Adrenal gland (tissue), 12 donors: ENCODE measurements around the gene SLC5A11. TPM values are rescaled to one million over a fixed set of nuclear protein-coding genes. Genes with fewer than 3 reads are reported as not detected.

Experiments used
- DNase-seq, 7 donors: peaks; one replicate each; pipeline ENCODE4 v3.0.0-alpha.2; 2019 to 2020
- H3K27ac ChIP-seq, 5 donors: fragments of 200-600 bp; sonication (generic) in 4 of 5; 1 replicate in 3 of 5; 2 replicates in 2 of 5; pipeline versions ENCODE4 v1.5.1 to v1.8.0; 2016 to 2020; ENCODE audit warnings: mild to moderate bottlenecking in 1 of 5
- H3K27me3 ChIP-seq: fragments of 200-600 bp; 2 replicates; pipeline ENCODE4 v1.8.0; 2021
- H3K36me3 ChIP-seq, 2 donors: fragments of 200-600 bp; replicated peaks in 1 of 2; 1 replicate in 1 of 2; 2 replicates in 1 of 2; pipeline versions ENCODE4 v1.5.1 to v1.8.0; 2018 to 2022
- H3K4me1 ChIP-seq, 2 donors: fragments of 200-600 bp; replicated peaks in 1 of 2; 1 replicate in 1 of 2; 2 replicates in 1 of 2; pipeline versions ENCODE4 v1.5.1 to v1.8.0; 2018 to 2021
- H3K4me3 ChIP-seq, 4 donors: fragments of 200-600 bp; sonication (generic) in 3 of 4; one replicate each; pipeline ENCODE4 v1.5.1; 2016 to 2018
- H3K9me3 ChIP-seq, 3 donors: fragments of 200-600 bp; sonication (generic) in 1 of 3; replicated peaks in 1 of 3; 1 replicate in 2 of 3; 2 replicates in 1 of 3; pipeline versions ENCODE4 v1.5.1 to v1.8.0; 2016 to 2021
- CTCF ChIP-seq, 6 experiments: fragments of 450-650 bp in 4 of 6; fragments of 200-600 bp in 2 of 6; sonication (generic) in 1 of 6; IDR thresholded peaks; 1 replicate in 5 of 6; 2 replicates in 1 of 6; pipeline versions ENCODE4 v1.5.1 to v1.8.0; 2016 to 2021; ENCODE audit warnings: antibody characterized with exemption in 6 of 6, mild to moderate bottlenecking in 2 of 6, moderate library complexity in 1 of 6
- POLR2A ChIP-seq, 2 donors: fragments of 450-650 bp; IDR thresholded peaks; one replicate each; pipeline ENCODE4 v1.6.1; 2017; ENCODE audit warnings: antibody characterized with exemption in 2 of 2, mild to moderate bottlenecking in 2 of 2, moderate library complexity in 1 of 2
- WGBS, 4 donors: extraction: QIAGEN DNeasy Blood & Tissue Kit in 2 of 4; methylation state at CpG; one replicate each; pipeline versions ENCODE4 v1.1.5 to v1.1.7; 2013 to 2017; 5-methylcytosine and 5-hydroxymethylcytosine counted together
- intact Hi-C, 2 donors: fragments of 100-400 bp; cut with DNase I; formaldehyde crosslinking; loops; one replicate each; pipeline versions ENCODE4 v1.14.1 to v1.15.0; 2022 to 2023
- polyA plus RNA-seq, 3 donors: library from polyadenylated mRNA; stranded (reverse); fragments of 200-250 nt in 2 of 3; fragments of 350-450 nt in 1 of 3; fragmentation: Illumina TruSeq in 1 of 3; extraction: RNeasy Lipid Tissue Mini Kit (QIAGEN cat#74804) in 1 of 3; gene quantifications; one replicate each; pipeline ENCODE4 v1.2.3, GENCODE V29; 2013 to 2014
- total RNA-seq, 9 donors: library from RNA; depleted of rRNA in 4 of 9; stranded (reverse); fragments of >200 nt in 4 of 9; fragments of 120-200 nt in 1 of 9; fragmentation: NEBNext Ultra II Directional in 1 of 9; extraction: Animal tissue kit (Norgen Biotek cat#: 25700) in 1 of 9; gene quantifications; one replicate each; pipeline versions ENCODE4 v1.1.0 to v1.2.4, GENCODE V29; 2013 to 2023
- donor health status: healthy with polysubstance abuse.
- donor health status: Bipolar disorder and iron deficiency.
- donor health status: DM: yes; HTN: yes; CAD: no.
- donor health status: DM: no; HTN: no; CAD: no.
- donor health status: DM: no; HTN: no; CAD: no.
- donor health status: DM: yes; HTN: yes; CAD: no.

Gene SLC5A11
- total and polyA plus RNA-seq, 12 donors: 0.17 to 0.57 (median 0.43) TPM; not detected in 8

- intact Hi-C loops: no loop called here
- peak in 1 of 7 donors; percentile 41 for DNase-seq
- Histone ChIP-seq H3K27me3 (no peaks in the 10 kb centered on the region), H3K27ac (no peak overlapping the region), H3K4me1 (peaks cover 4 to 5% of the 10 kb centered on the region in 2 donors), H3K4me3 (no peak overlapping the region), H3K36me3 (no peaks in the 10 kb centered on the region), H3K9me3 (no peaks in the 10 kb centered on the region)
- TF ChIP-seq POLR2A (IDR thresholded peaks at IDR 0.05) (no peak), CTCF (IDR thresholded peaks at IDR 0.05) (no peak)
- 64 to 76% (median 68%) methylated on average over 8 of the region's 8 CpGs for WGBS, 4 donors
Measured at GRCh38 chr16:24851700-24852099, 5.9 kb downstream of the SLC5A11 start.

- TF ChIP-seq CTCF (IDR thresholded peaks at IDR 0.05) (no peak), POLR2A (IDR thresholded peaks at IDR 0.05) (no peak)
- 68 to 73% (median 72%) methylated on average over 8 of the region's 8 CpGs for WGBS, 4 donors
- Histone ChIP-seq H3K9me3 (no peaks in the 10 kb centered on the region), H3K4me3 (no peak overlapping the region), H3K36me3 (no peaks in the 10 kb centered on the region), H3K4me1 (peaks cover 4 to 5% of the 10 kb centered on the region in 2 donors), H3K27me3 (no peaks in the 10 kb centered on the region), H3K27ac (no peak overlapping the region)
- intact Hi-C loops: no loop called here
- peak in 1 of 7 donors; percentile 53 for DNase-seq
Measured at GRCh38 chr16:24852281-24852721, 6.5 kb downstream of the SLC5A11 start.

- no peaks in the 10 kb centered on the region for H3K27me3 ChIP-seq
- no peaks in the 10 kb centered on the region for H3K36me3 ChIP-seq
- H3K4me1 ChIP-seq: peaks cover 4 to 5% of the 10 kb centered on the region in 2 donors
- peak in 1 of 7 donors; percentile 39 for DNase-seq
- H3K4me3 ChIP-seq: no peak overlapping the region
- WGBS, 4 donors: 65 to 78% (median 77%) methylated on average over 7 to 8 of the region's 8 CpGs
- TF ChIP-seq POLR2A (IDR thresholded peaks at IDR 0.05) (no peak), CTCF (IDR thresholded peaks at IDR 0.05) (no peak)
- H3K9me3 ChIP-seq: no peaks in the 10 kb centered on the region
- intact Hi-C loops: no loop called here
- H3K27ac ChIP-seq: no peak overlapping the region
Measured at GRCh38 chr16:24853169-24853824, 7.5 kb downstream of the SLC5A11 start.

- WGBS, 4 donors: 5 to 14% (median 11%) methylated on average over 15 to 18 of the region's 18 CpGs
- H3K27me3 ChIP-seq: no peaks in the 10 kb centered on the region
- H3K27ac ChIP-seq: no peak overlapping the region
- H3K36me3 ChIP-seq: no peaks in the 10 kb centered on the region
- DNase-seq: peak in 5 of 7 donors; percentile 23 to 69 (median 44)
- peaks cover 4 to 5% of the 10 kb centered on the region in 2 donors for H3K4me1 ChIP-seq
- H3K4me3 ChIP-seq: no peak overlapping the region
- intact Hi-C loops: no loop called here
- no peak for TF ChIP-seq POLR2A (IDR thresholded peaks at IDR 0.05)
- no peak for TF ChIP-seq CTCF (IDR thresholded peaks at IDR 0.05)
- H3K9me3 ChIP-seq: no peaks in the 10 kb centered on the region
Measured at GRCh38 chr16:24853830-24854229, 8.1 kb downstream of the SLC5A11 start.
